GM12801 (cell line): ENCODE data around the gene BFSP1.

ENCODE experiments used
- TF ChIP-seq, protein P1 (sequence below): IDR thresholded peaks from one replicate; pipeline ENCODE4 v1.5.1; 2011; ENCODE audit warnings: control low read depth; ENCODE audit not compliant: insufficient read length; ENCODE audit errors: extremely low read depth

BFSP1 gene

DNA sequence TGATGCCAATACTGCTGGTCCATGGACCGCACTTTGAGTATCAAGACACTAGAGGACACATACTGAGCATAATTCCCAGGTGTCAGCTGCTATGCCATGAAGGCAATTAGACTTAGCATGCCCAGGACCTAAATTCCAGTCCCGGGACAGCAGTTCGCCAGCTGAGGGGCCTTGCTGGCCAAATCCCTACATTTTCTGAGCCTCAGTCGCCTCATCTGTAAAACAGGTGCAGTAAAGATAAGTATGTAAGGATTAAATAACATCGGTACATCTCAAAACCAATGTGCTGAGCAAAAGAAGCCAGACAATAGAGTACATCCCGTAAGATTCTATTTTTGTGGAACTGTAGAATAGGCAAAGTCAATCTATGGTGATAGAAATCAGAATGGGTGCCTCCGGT is 1.0 kb downstream of the BFSP1 start:
- TF ChIP-seq, protein P1, sequence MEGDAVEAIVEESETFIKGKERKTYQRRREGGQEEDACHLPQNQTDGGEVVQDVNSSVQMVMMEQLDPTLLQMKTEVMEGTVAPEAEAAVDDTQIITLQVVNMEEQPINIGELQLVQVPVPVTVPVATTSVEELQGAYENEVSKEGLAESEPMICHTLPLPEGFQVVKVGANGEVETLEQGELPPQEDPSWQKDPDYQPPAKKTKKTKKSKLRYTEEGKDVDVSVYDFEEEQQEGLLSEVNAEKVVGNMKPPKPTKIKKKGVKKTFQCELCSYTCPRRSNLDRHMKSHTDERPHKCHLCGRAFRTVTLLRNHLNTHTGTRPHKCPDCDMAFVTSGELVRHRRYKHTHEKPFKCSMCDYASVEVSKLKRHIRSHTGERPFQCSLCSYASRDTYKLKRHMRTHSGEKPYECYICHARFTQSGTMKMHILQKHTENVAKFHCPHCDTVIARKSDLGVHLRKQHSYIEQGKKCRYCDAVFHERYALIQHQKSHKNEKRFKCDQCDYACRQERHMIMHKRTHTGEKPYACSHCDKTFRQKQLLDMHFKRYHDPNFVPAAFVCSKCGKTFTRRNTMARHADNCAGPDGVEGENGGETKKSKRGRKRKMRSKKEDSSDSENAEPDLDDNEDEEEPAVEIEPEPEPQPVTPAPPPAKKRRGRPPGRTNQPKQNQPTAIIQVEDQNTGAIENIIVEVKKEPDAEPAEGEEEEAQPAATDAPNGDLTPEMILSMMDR: no peak

DNA sequence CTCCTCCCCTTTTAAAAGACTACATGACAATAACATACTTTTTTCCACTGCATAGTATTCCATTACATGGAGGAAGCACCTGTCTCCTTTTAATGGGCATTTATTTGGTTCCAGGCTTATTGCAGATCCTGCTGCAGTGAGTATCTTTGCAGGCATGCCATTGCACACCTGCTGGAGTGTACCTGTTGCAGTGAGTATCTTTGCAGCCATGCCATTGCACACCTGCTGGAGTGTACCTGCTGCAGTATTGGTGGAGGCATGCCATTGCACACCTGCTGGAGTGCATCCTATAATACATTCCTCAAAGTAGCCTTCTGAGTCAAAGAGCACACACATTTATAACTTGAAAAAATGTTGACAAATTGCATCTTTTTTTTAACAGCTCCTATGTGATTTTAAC is 1.6 kb downstream of the BFSP1 start:
- TF ChIP-seq, protein P1: no peak

DNA sequence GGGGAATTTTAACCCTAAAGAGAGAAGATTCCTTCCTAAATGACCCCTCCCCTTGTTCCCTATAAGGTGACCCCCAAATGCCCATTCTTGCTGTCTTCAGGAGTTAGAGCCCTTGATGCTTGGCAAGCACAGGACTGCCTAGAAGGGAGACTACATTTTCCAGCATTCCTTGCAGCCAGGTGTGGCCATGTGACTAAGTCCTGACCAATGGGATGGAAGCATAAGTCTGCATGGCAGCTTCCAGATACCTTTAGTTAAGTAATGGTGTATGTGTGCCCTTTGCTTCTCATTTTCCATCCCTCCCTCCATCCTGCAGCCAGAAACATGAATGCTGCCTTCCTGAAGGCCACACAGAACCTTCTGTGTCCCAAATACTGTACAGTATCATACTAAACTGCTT is 5.5 kb downstream of the BFSP1 start:
- TF ChIP-seq, protein P1: no peak

DNA sequence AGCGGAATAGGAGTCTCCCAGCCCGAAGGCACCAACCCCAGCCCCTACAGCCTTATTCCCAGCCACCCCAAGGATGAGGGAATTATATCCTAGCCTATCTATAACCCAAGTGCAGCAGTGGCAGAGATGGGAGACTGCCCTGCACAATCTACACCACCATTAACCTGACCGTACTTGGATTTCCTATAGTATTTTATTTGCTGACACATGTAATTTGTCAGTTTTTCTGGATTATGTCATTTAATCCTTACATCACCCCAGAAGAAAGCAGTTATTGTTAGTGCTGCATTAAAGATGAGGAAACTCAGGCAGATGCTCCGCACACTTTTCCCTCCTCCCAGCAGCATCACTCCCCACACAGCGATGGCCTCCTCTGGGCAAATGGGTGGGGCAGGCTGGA is 6.0 kb downstream of the BFSP1 start:
- TF ChIP-seq, protein P1: no peak

DNA sequence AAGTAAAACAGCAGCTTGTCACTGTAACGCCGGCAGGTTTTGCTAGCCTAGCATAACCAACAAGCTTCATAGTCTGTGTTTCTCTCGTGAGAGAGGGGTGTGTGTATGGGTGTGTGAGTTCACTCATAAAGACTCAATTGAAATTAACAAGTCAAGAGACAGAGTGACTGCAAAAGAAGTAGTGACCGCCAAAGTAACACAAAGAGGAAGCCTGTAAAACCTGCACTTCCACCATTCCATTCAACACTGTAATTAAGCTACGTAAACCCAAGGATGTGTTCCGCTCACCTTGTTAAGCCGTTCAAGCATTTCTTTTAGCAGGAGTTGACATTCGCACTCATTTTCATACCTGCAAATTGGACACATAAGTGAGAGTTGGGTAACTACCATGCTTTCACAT is 6.6 kb downstream of the BFSP1 start:
- TF ChIP-seq, protein P1: no peak

DNA sequence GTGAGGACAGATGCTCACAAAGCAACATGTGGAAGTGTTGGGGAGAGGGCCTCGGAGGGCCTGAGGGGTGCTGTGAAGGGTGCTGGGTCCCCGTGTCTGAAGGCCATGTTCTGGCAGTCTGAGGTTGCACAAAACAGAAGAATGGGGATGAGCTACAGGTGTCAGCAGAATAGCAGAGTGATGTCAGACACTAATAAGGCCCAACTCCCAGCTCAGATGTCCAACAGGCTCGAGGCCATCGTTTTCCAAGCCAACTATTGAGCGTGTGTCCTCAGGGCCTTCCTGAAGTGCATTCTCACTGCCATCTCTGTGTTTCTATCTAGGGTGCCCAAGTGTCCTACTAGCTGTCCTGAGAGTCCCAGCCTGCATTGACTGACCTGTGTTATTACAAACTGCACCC is 7.9 kb downstream of the BFSP1 start:
- TF ChIP-seq, protein P1: no peak

DNA sequence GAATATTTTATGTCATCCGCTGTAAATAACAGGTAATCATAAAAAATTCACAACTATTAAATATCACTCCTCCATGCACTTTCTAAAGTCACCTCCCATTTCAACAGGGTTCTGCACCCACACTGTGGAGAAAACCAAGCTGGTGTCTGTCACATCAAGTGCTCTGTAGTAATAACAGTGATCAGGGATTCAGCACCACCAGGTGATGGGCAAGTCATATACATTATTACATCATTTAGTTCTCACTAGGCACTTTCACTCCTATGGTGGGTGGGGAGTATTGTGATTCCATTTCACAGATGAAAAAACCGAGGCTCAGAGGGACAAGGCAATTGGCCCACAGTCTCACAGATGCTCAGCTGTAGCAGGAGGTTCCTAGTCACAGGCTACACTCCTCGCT is 8.7 kb downstream of the BFSP1 start:
- TF ChIP-seq, protein P1: no peak

DNA sequence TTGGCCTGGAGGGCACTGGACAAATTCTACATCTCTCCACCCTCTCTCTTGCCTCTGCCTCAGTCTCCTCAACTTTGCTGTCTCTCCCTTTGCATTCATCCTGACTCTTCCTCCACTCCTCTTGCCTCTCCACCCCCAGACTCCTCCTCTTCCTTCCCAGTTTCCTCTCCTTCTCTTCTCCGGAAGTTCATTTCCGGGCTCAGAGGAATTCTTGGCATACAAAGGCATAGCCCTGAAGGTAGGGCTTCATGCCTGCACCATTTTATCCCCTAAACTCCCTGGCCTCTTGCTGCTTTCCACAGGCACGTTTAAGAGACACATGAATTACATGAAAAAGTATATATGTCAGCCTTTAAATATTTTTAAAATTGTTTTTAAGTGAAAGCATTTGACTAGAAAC is 10.6 kb downstream of the BFSP1 start:
- TF ChIP-seq, protein P1: no peak
